SK-N-SH (cell line): Measurements from ENCODE around the gene MYNN. TPM values are rescaled to one million over a fixed set of nuclear protein-coding genes. Genes with fewer than 3 reads are reported as not detected.
A peak's percentile ranks its signal among the peaks of the same experiment; 100 is the strongest.

Experiments used
- CTCF ChIA-PET: fragments of 300-600, 350-600 bp; formaldehyde crosslinking; extraction: SDS; loops from one replicate; lab custom pipeline; 2021; lab: Yijun Ruan, JAX
- POLR2A ChIA-PET: fragments of 350-600 bp; sonication (Branson Sonifier 250); formaldehyde crosslinking; extraction: SDS; loops from one replicate; lab custom pipeline; 2020; ENCODE audit warnings: antibody characterized with exemption, inconsistent platforms; lab: Yijun Ruan, JAX
- DNase-seq: peaks from one replicate; pipeline ENCODE4 v3.0.0; 2012
- H2AFZ ChIP-seq: fragments of 200-600 bp; sonication (generic); 2 replicates; pipeline ENCODE4 v1.8.1; 2016; ENCODE audit warnings: antibody characterized with exemption, mild to moderate bottlenecking, low read depth
- H3F3A ChIP-seq: fragments of 200-600 bp; sonication (generic); replicated peaks from 2 replicates; pipeline ENCODE3; 2016; ENCODE audit warnings: antibody characterized with exemption, mild to moderate bottlenecking; ENCODE audit not compliant: insufficient read depth
- H3K27ac ChIP-seq, 2 experiments: fragments of 200-500 bp in 1 of 2; fragments of 200-600 bp in 1 of 2; sonication (Bioruptor generic) in 1 of 2; sonication (generic), shearing (Covaris generic) in 1 of 2; 2 replicates each; pipeline versions ENCODE4 v1.5.1 to v1.6.1; 2014 to 2016; ENCODE audit warnings: low read depth in 2 of 2, inconsistent platforms in 1 of 2, low read length in 1 of 2, mild to moderate bottlenecking in 1 of 2, mixed read lengths in 1 of 2
- H3K27me3 ChIP-seq: fragments of 200-600 bp; sonication (generic), shearing (Covaris generic); 2 replicates; pipeline ENCODE4 v1.6.1; 2016; ENCODE audit warnings: mixed run types; ENCODE audit not compliant: insufficient read depth
- H3K36me3 ChIP-seq, 2 experiments: fragments of 200-500 bp in 1 of 2; fragments of 200-600 bp in 1 of 2; sonication (Bioruptor generic) in 1 of 2; sonication (generic) in 1 of 2; replicated peaks in 1 of 2; 2 replicates each; pipeline versions ENCODE3 to v1.5.1; 2014 to 2016; ENCODE audit warnings: low read length in 1 of 2, mild to moderate bottlenecking in 1 of 2; ENCODE audit not compliant: insufficient read depth in 2 of 2, control insufficient read depth in 1 of 2
- H3K4me1 ChIP-seq, 2 experiments: fragments of 200-500 bp in 1 of 2; fragments of 200-600 bp in 1 of 2; sonication (Bioruptor generic) in 1 of 2; sonication (generic), shearing (Covaris generic) in 1 of 2; 2 replicates each; pipeline versions ENCODE4 v1.5.1 to v1.6.1; 2014 to 2016; ENCODE audit warnings: low read depth in 1 of 2, low read length in 1 of 2, mixed run types in 1 of 2; ENCODE audit not compliant: insufficient read depth in 2 of 2, control insufficient read depth in 1 of 2
- H3K4me2 ChIP-seq: fragments of 200-600 bp; sonication (generic), shearing (Covaris generic); 2 replicates; pipeline ENCODE4 v1.6.1; 2017; ENCODE audit warnings: mixed run types
- H3K4me3 ChIP-seq, 2 experiments: fragments of 200-500 bp in 1 of 2; fragments of 200-600 bp in 1 of 2; sonication (Bioruptor generic) in 1 of 2; sonication (generic), shearing (Covaris generic) in 1 of 2; 2 replicates each; pipeline versions ENCODE4 v1.5.1 to v1.8.1; 2014 to 2016; ENCODE audit warnings: low read depth in 2 of 2, inconsistent platforms in 1 of 2, low read length in 1 of 2, mild to moderate bottlenecking in 1 of 2, mixed read lengths in 1 of 2, moderate library complexity in 1 of 2
- H3K79me2 ChIP-seq: fragments of 200-600 bp; sonication (generic); 2 replicates; pipeline ENCODE4 v1.8.1; 2017; ENCODE audit warnings: mild to moderate bottlenecking; ENCODE audit not compliant: insufficient read depth
- H3K9ac ChIP-seq: fragments of 200-600 bp; sonication (generic); 2 replicates; pipeline ENCODE4 v1.6.1; 2017; ENCODE audit warnings: mixed run types
- H3K9me2 ChIP-seq: fragments of 200-600 bp; sonication (generic); 2 replicates; pipeline ENCODE4 v1.6.1; 2017; ENCODE audit warnings: mixed run types
- H3K9me3 ChIP-seq: fragments of 200-600 bp; sonication (generic); 2 replicates; pipeline ENCODE4 v1.6.1; 2017; ENCODE audit warnings: mixed run types, mild to moderate bottlenecking, moderate library complexity
- H4K20me1 ChIP-seq: fragments of 200-600 bp; sonication (generic); 2 replicates; pipeline ENCODE4 v1.6.1; 2017; ENCODE audit warnings: mild to moderate bottlenecking, mixed run types; ENCODE audit not compliant: insufficient read depth
- CHD2 ChIP-seq: fragments of 150-350 bp; IDR thresholded peaks from 2 replicates; pipeline ENCODE4 v1.6.1; 2018; ENCODE audit warnings: low read length; ENCODE audit not compliant: partially characterized antibody
- ELF1 ChIP-seq: IDR thresholded peaks from 2 replicates; pipeline ENCODE4 v1.4.0; 2012
- EZH2phosphoT487 ChIP-seq: fragments of 200-600 bp; sonication (generic); IDR thresholded peaks from 2 replicates; pipeline ENCODE4 v1.6.1; 2017; ENCODE audit warnings: low read depth, mixed run types, mild to moderate bottlenecking, antibody characterized with exemption, moderate library complexity, borderline replicate concordance
- FOXJ3 ChIP-seq: sonication (generic); formaldehyde crosslinking; IDR thresholded peaks from 2 replicates; pipeline ENCODE4 v1.5.1; 2020; ENCODE audit warnings: mild to moderate bottlenecking, missing genetic modification reagents
- GABPA ChIP-seq: IDR thresholded peaks from 2 replicates; pipeline ENCODE4 v1.4.0; 2012; ENCODE audit warnings: low read depth, mild to moderate bottlenecking
- GATA2 ChIP-seq: sonication (generic); formaldehyde crosslinking; IDR thresholded peaks from 2 replicates; pipeline ENCODE4 v1.5.0; 2020; ENCODE audit warnings: mild to moderate bottlenecking, missing genetic modification reagents
- JUND ChIP-seq: IDR thresholded peaks from 2 replicates; pipeline ENCODE4 v1.4.0; 2012
- MEF2A ChIP-seq: IDR thresholded peaks from 2 replicates; pipeline ENCODE4 v1.4.0; 2012; ENCODE audit warnings: low read depth, borderline replicate concordance
- MXI1 ChIP-seq: IDR thresholded peaks from 2 replicates; pipeline ENCODE4 v1.6.1; 2012; ENCODE audit warnings: mild to moderate bottlenecking, low read depth, low read length, improper control_type of control experiment
- NFIC ChIP-seq: IDR thresholded peaks from 2 replicates; pipeline ENCODE4 v1.4.0; 2012; ENCODE audit warnings: borderline replicate concordance
- NRF1 ChIP-seq: IDR thresholded peaks from 2 replicates; pipeline ENCODE4 v1.6.1; 2012; ENCODE audit warnings: low read depth, mild to moderate bottlenecking, low read length
- POLR2AphosphoS5 ChIP-seq: IDR thresholded peaks from 2 replicates; pipeline ENCODE4 v1.6.1; 2012; ENCODE audit warnings: low read depth, low read length
- RAD21 ChIP-seq: IDR thresholded peaks from 2 replicates; pipeline ENCODE4 v1.6.1; 2012; ENCODE audit warnings: mild to moderate bottlenecking, low read length
- RCOR1 ChIP-seq: fragments of 150-350 bp; IDR thresholded peaks from 2 replicates; pipeline ENCODE4 v1.6.1; 2017; ENCODE audit warnings: antibody characterized with exemption, low read length
- REST ChIP-seq: IDR thresholded peaks from 2 replicates; pipeline ENCODE4 v1.6.1; 2012; ENCODE audit warnings: mild to moderate bottlenecking, low read depth, low read length, moderate library complexity
- RFX5 ChIP-seq: IDR thresholded peaks from 2 replicates; pipeline ENCODE4 v1.6.1; 2012; ENCODE audit warnings: mild to moderate bottlenecking, improper control_type of control experiment, low read length
- RXRA ChIP-seq: IDR thresholded peaks from 2 replicates; pipeline ENCODE4 v1.4.0; 2012; ENCODE audit warnings: low read depth, mild to moderate bottlenecking, borderline replicate concordance
- SIN3A ChIP-seq: IDR thresholded peaks from 2 replicates; pipeline ENCODE4 v1.6.1; 2012; ENCODE audit warnings: low read depth, mild to moderate bottlenecking, low read length, moderate library complexity, borderline replicate concordance
- SMC3 ChIP-seq: IDR thresholded peaks from 2 replicates; pipeline ENCODE4 v1.6.1; 2012; ENCODE audit warnings: low read depth, low read length, improper control_type of control experiment
- TAF1 ChIP-seq: IDR thresholded peaks from 2 replicates; pipeline ENCODE4 v1.6.1; 2012; ENCODE audit warnings: low read depth, mild to moderate bottlenecking, low read length, moderate library complexity, borderline replicate concordance
- TCF12 ChIP-seq: IDR thresholded peaks from 2 replicates; pipeline ENCODE4 v1.4.0; 2012
- YY1 ChIP-seq: IDR thresholded peaks from 2 replicates; pipeline ENCODE4 v1.4.0; 2012; ENCODE audit warnings: low read depth, mild to moderate bottlenecking
- WGBS: methylation state at CpG from one replicate; pipeline ENCODE4 v1.1.6; 2017; ENCODE audit warnings: low lambda C conversion rate; 5-methylcytosine and 5-hydroxymethylcytosine counted together
- polyA plus RNA-seq, 3 experiments: library from polyadenylated mRNA; depleted of rRNA; stranded (reverse); fragments of >200 nt; gene quantifications; 2 replicates each; pipeline ENCODE4 v1.2.3, GENCODE V29; 2012
- TF ChIP-seq, protein P1 (sequence below): IDR thresholded peaks from 2 replicates; pipeline ENCODE4 v1.4.0; 2012; ENCODE audit warnings: low read depth, borderline replicate concordance
- TF ChIP-seq, protein P2 (sequence below): fragments of 200-600 bp; sonication (generic); IDR thresholded peaks from 2 replicates; pipeline ENCODE4 v1.6.1; 2017; ENCODE audit warnings: antibody characterized with exemption, mild to moderate bottlenecking, moderate library complexity
- TF ChIP-seq, protein P3 (sequence below): fragments of 150-350 bp; IDR thresholded peaks from 2 replicates; pipeline ENCODE4 v1.6.1; 2017; ENCODE audit warnings: antibody characterized with exemption, low read length, low read depth, borderline replicate concordance

MYNN gene
- polyA plus RNA-seq, 1 of the 3 experiments (the other 2 are of a cell fraction) = 9.7 TPM

GRCh38 chr3:169769287-169770181, 3.7 kb upstream of the MYNN start, which contains the start of gene ACTRT3:
TSS of gene ACTRT3 (minus strand) at chr3:169769561. CDS start at chr3:169769520, 41 bp downstream.
- 2% methylated on average over 13 of the region's 51 CpGs for WGBS
- no peaks in the 10 kb centered on the region for H3K27me3 ChIP-seq
- H3F3A ChIP-seq = peaks cover 47% of the 10 kb centered on the region
- peak within 1 kb of the TSS; percentile 78 for H3K4me2 ChIP-seq
- peaks cover 13% of the 10 kb centered on the region for H3K79me2 ChIP-seq
- CTCF ChIA-PET = interaction anchor here (1.0 to 1.2 kb wide), 2 partner anchors 637 to 1558 kb away, joined by 3 read pairs; no protein-coding TSS in a partner anchor
- H3K9ac ChIP-seq = peak within 1 kb of the TSS; percentile 62
- H3K9me2 ChIP-seq = no peaks in the 10 kb centered on the region
- H3K36me3 ChIP-seq = peaks cover 2 to 4% of the 10 kb centered on the region in 2 experiments
- POLR2A ChIA-PET = interaction anchor here (0.8 to 1.5 kb wide), 3 partner anchors 42 to 197 kb away, joined by 3 to 7 read pairs (median 6); partner anchors contain the start of genes LRRC34, LRRIQ4 and SEC62
- DNase-seq = peak; percentile 84
- no peaks in the 10 kb centered on the region for H4K20me1 ChIP-seq
- peaks cover 5 to 6% of the 10 kb centered on the region in 2 experiments; a peak in 3 of 4 replicates for H3K4me1 ChIP-seq
- H3K9me3 ChIP-seq = no peaks in the 10 kb centered on the region
- peak within 1 kb of the TSS; percentile 65 to 86 for H3K4me3 ChIP-seq
- peak within 1 kb of the TSS; percentile 93 for H2AFZ ChIP-seq
- peak within 1 kb of the TSS; percentile 54 to 92 for H3K27ac ChIP-seq
- TF ChIP-seq RAD21 = no peak
- TF ChIP-seq MEF2A = no peak
- TF ChIP-seq TAF1 = peak; percentile 40; the same call in 1 of the 2 replicates
- TF ChIP-seq CHD2 = peak; percentile 75
- TF ChIP-seq, protein P1, sequence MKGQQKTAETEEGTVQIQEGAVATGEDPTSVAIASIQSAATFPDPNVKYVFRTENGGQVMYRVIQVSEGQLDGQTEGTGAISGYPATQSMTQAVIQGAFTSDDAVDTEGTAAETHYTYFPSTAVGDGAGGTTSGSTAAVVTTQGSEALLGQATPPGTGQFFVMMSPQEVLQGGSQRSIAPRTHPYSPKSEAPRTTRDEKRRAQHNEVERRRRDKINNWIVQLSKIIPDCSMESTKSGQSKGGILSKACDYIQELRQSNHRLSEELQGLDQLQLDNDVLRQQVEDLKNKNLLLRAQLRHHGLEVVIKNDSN = no peak; the same call in 1 of the 2 replicates
- no peak for TF ChIP-seq ELF1
- no peak for TF ChIP-seq GABPA
- TF ChIP-seq, protein P2, sequence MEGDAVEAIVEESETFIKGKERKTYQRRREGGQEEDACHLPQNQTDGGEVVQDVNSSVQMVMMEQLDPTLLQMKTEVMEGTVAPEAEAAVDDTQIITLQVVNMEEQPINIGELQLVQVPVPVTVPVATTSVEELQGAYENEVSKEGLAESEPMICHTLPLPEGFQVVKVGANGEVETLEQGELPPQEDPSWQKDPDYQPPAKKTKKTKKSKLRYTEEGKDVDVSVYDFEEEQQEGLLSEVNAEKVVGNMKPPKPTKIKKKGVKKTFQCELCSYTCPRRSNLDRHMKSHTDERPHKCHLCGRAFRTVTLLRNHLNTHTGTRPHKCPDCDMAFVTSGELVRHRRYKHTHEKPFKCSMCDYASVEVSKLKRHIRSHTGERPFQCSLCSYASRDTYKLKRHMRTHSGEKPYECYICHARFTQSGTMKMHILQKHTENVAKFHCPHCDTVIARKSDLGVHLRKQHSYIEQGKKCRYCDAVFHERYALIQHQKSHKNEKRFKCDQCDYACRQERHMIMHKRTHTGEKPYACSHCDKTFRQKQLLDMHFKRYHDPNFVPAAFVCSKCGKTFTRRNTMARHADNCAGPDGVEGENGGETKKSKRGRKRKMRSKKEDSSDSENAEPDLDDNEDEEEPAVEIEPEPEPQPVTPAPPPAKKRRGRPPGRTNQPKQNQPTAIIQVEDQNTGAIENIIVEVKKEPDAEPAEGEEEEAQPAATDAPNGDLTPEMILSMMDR = no peak
- TF ChIP-seq JUND = no peak
- no peak for TF ChIP-seq EZH2phosphoT487
- TF ChIP-seq GATA2 (CRISPR knock-in tag) = no peak
- TF ChIP-seq, protein P3, sequence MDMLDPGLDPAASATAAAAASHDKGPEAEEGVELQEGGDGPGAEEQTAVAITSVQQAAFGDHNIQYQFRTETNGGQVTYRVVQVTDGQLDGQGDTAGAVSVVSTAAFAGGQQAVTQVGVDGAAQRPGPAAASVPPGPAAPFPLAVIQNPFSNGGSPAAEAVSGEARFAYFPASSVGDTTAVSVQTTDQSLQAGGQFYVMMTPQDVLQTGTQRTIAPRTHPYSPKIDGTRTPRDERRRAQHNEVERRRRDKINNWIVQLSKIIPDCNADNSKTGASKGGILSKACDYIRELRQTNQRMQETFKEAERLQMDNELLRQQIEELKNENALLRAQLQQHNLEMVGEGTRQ = no peak
- no peak for TF ChIP-seq RFX5
- peak; percentile 60; the same call in 1 of the 2 replicates for TF ChIP-seq YY1
- no peak for TF ChIP-seq RXRA
- TF ChIP-seq RCOR1 = no peak
- peak; percentile 32; the same call in 1 of the 2 replicates for TF ChIP-seq FOXJ3
- TF ChIP-seq REST = no peak
- TF ChIP-seq MXI1 = peak; percentile 42; the same call in 1 of the 2 replicates
- TF ChIP-seq TCF12 = no peak
- no peak; the same call in 1 of the 2 replicates for TF ChIP-seq SIN3A
- TF ChIP-seq NRF1 = no peak
- peak; percentile 12; the same call in 1 of the 2 replicates for TF ChIP-seq NFIC
- no peak for TF ChIP-seq SMC3
- TF ChIP-seq POLR2AphosphoS5 = peak; percentile 44; the same call in 1 of the 2 replicates
